MM.1S (cell line): ENCODE measurements around the gene AKAP13.

Experiments used
- CTCF ChIP-seq: fragments of 300-600 bp; sonication (generic); IDR thresholded peaks from 2 replicates; pipeline ENCODE4 v1.5.1; 2016; ENCODE audit warnings: antibody characterized with exemption, low read length, mixed read lengths
- EZH2 ChIP-seq: fragments of 300-600 bp; sonication (generic); optimal IDR thresholded peaks from 2 replicates; pipeline ENCODE3; 2017; ENCODE audit warnings: low read depth, mild to moderate bottlenecking, antibody characterized with exemption, low read length, mixed read lengths
- EZH2phosphoT487 ChIP-seq: fragments of 300-600 bp; sonication (generic); IDR thresholded peaks from 2 replicates; pipeline ENCODE4 v1.6.1; 2018; ENCODE audit warnings: antibody characterized with exemption, low read length

GRCh38 chr15:85706779-85707518, 326.5 kb downstream of the AKAP13 start:
- no peak for TF ChIP-seq EZH2
- no peak for TF ChIP-seq CTCF
- no peak for TF ChIP-seq EZH2phosphoT487
